ENCODE data around the gene SBF2. TPM values are rescaled to one million over a fixed set of nuclear protein-coding genes. Genes with fewer than 3 reads are reported as not detected.
A peak's percentile ranks its signal among the peaks of the same experiment; 100 is the strongest.

Gene SBF2
- total and polyA plus RNA-seq, 2 donors (not counting 3 experiments of a cell fraction or from before 2014, with no cell fraction given): 15.4 to 42.4 TPM

- Histone ChIP-seq H3K27me3 (ENCODE audit: control insufficient read depth in 2 of 2, insufficient read depth in 2 of 2, low read length in 2 of 2) (no peaks in the 10 kb centered on the region), H3K9me1 (replicated peaks; ENCODE audit: control insufficient read depth, extremely low read depth, insufficient read depth, low read length) (no peaks in the 10 kb centered on the region), H3K9me3 (replicated peaks; ENCODE audit: control insufficient read depth, insufficient read depth, low read length) (no peaks in the 10 kb centered on the region), H3K4me3 (replicated peaks in 1 of 3; ENCODE audit: insufficient read depth in 1 of 3, low read depth in 1 of 3, low read length in 3 of 3) (no peak overlapping the region), H4K20me1 (replicated peaks; ENCODE audit: control insufficient read depth, extremely low read depth, insufficient read depth, low read length) (no peaks in the 10 kb centered on the region), H3K79me2 (ENCODE audit: control insufficient read depth, insufficient read depth, low read length) (no peaks in the 10 kb centered on the region), H3K36me3 (ENCODE audit: control insufficient read depth in 2 of 2, extremely low read depth in 1 of 2, insufficient read depth in 2 of 2, low read length in 2 of 2) (peaks cover 10 to 14% of the 10 kb centered on the region in 2 experiments), H3K4me1 (ENCODE audit: control insufficient read depth, extremely low read depth, insufficient read depth, low read length) (peaks cover 37% of the 10 kb centered on the region), H3K9ac (replicated peaks; ENCODE audit: extremely low read depth, insufficient read depth, low read length) (no peak overlapping the region), H3K27ac (ENCODE audit: insufficient read depth, low read depth, low read length) (no peak overlapping the region), H3K4me2 (ENCODE audit: insufficient read depth, low read length) (no peak overlapping the region), H2AFZ (ENCODE audit: low read depth, low read length) (no peak overlapping the region)
- ChIA-PET POLR2A (interaction anchor here (0.9 kb wide), 1 partner anchor 551 kb away, joined by 4 read pairs; the partner anchor contains the start of gene ADM), CTCF (interaction anchor here (0.6 to 2.2 kb wide), 5 partner anchors 31 to 612 kb away, joined by 3 to 7 read pairs (median 3); no protein-coding TSS in a partner anchor)
- no peak for DNase-seq (ENCODE audit: low read depth, low spot score)
- no TSS peak for BruUV-seq (replicated peaks)
- intact Hi-C loops (cut with micrococcal nuclease): no loop called here
- TF ChIP-seq MAX (IDR thresholded peaks at IDR 0.05; ENCODE audit: insufficient read depth, insufficient read length): no peak
- no peak for TF ChIP-seq MYC (IDR thresholded peaks at IDR 0.05; ENCODE audit: low read depth, low read length)
- TF ChIP-seq POLR2AphosphoS5 (IDR thresholded peaks at IDR 0.05; ENCODE audit: insufficient read depth, low read depth, low read length): peak; percentile 13
- no peak for TF ChIP-seq POLR2A (IDR thresholded peaks at IDR 0.05; ENCODE audit: low read depth, low read length)
- dilution Hi-C loops (cut with MboI; ENCODE audit: extremely low pct_ligation_motif_present, low sequenced_read_pairs): no loop called here
- FAIRE-seq: no peak
These were observed 540.0 kb downstream of the SBF2 start for GRCh38 chr11:9754010-9754471.

GRCh38 chr11:9753021-9753420 lies 541.0 kb downstream of the SBF2 start:
- Histone ChIP-seq H2AFZ (ENCODE audit: low read depth, low read length) (no peak overlapping the region), H3K79me2 (ENCODE audit: control insufficient read depth, insufficient read depth, low read length) (peaks cover 2% of the 10 kb centered on the region), H3K9me3 (replicated peaks; ENCODE audit: control insufficient read depth, insufficient read depth, low read length) (no peaks in the 10 kb centered on the region), H3K36me3 (ENCODE audit: control insufficient read depth in 2 of 2, extremely low read depth in 1 of 2, insufficient read depth in 2 of 2, low read length in 2 of 2) (peaks cover 15 to 20% of the 10 kb centered on the region in 2 experiments), H4K20me1 (replicated peaks; ENCODE audit: control insufficient read depth, extremely low read depth, insufficient read depth, low read length) (no peaks in the 10 kb centered on the region), H3K4me3 (replicated peaks in 1 of 3; ENCODE audit: insufficient read depth in 1 of 3, low read depth in 1 of 3, low read length in 3 of 3) (no peak overlapping the region), H3K4me1 (ENCODE audit: control insufficient read depth, extremely low read depth, insufficient read depth, low read length) (peaks cover 36% of the 10 kb centered on the region), H3K9me1 (replicated peaks; ENCODE audit: control insufficient read depth, extremely low read depth, insufficient read depth, low read length) (no peaks in the 10 kb centered on the region), H3K27me3 (ENCODE audit: control insufficient read depth in 2 of 2, insufficient read depth in 2 of 2, low read length in 2 of 2) (no peaks in the 10 kb centered on the region), H3K9ac (replicated peaks; ENCODE audit: extremely low read depth, insufficient read depth, low read length) (no peak overlapping the region), H3K27ac (ENCODE audit: insufficient read depth, low read depth, low read length) (peak overlapping the region; percentile 9), H3K4me2 (ENCODE audit: insufficient read depth, low read length) (no peak overlapping the region)
- intact Hi-C loops (cut with micrococcal nuclease): no loop called here
- CTCF ChIA-PET: interaction anchor here (0.9 to 1.3 kb wide), 2 partner anchors 8 to 140 kb away, joined by 3 to 5 read pairs; no protein-coding TSS in a partner anchor
- POLR2A ChIA-PET: no interaction called here
- DNase-seq (ENCODE audit: low read depth, low spot score) (no peak), FAIRE-seq (no peak)
- no TSS peak for BruUV-seq (replicated peaks)
- no peak for TF ChIP-seq POLR2AphosphoS5 (IDR thresholded peaks at IDR 0.05; ENCODE audit: insufficient read depth, low read depth, low read length)
- TF ChIP-seq GATA2 (IDR thresholded peaks at IDR 0.05; ENCODE audit: insufficient read depth, insufficient read length, low read depth, low read length): no peak
- no peak for TF ChIP-seq FOS (IDR thresholded peaks at IDR 0.05; ENCODE audit: borderline replicate concordance, insufficient read depth, low read length)
- no peak for TF ChIP-seq CTCF (IDR thresholded peaks at IDR 0.05; ENCODE audit: extremely low read depth in 1 of 2, insufficient read depth in 1 of 2, low read depth in 1 of 2, low read length in 2 of 2)
- no peak for TF ChIP-seq EZH2 (IDR thresholded peaks at IDR 0.05; ENCODE audit: borderline replicate concordance, low read depth, low read length, severe bottlenecking)
- no peak for TF ChIP-seq POLR2A (IDR thresholded peaks at IDR 0.05; ENCODE audit: low read depth, low read length)
- TF ChIP-seq JUN (IDR thresholded peaks at IDR 0.05; ENCODE audit: borderline replicate concordance, insufficient read depth, insufficient read length, low read depth): no peak
- TF ChIP-seq MYC (IDR thresholded peaks at IDR 0.05; ENCODE audit: low read depth, low read length): no peak
- no peak for TF ChIP-seq MAX (IDR thresholded peaks at IDR 0.05; ENCODE audit: insufficient read depth, insufficient read length)
- dilution Hi-C loops (cut with MboI; ENCODE audit: extremely low pct_ligation_motif_present, low sequenced_read_pairs): no loop called here
